Bronchial epithelial cell (primary cell): ENCODE results near the gene NPAS4. TPM values are rescaled to one million over a fixed set of nuclear protein-coding genes. Genes with fewer than 3 reads are reported as not detected.

ENCODE experiments used
- DNase-seq: peaks from one replicate; pipeline ENCODE4 v3.0.0-alpha.2; 2010; ENCODE audit warnings: low read depth
- FAIRE-seq: peaks from 2 replicates; lab custom pipeline; 2011; peaks lifted over from hg19 to GRCh38; lab: Jason Lieb, UNC
- H3K27me3 ChIP-seq: 2 replicates; pipeline ENCODE4 v1.5.1; 2011; ENCODE audit warnings: low read length; ENCODE audit not compliant: control insufficient read depth, insufficient read depth
- H3K36me3 ChIP-seq: 2 replicates; pipeline ENCODE4 v1.5.1; 2011; ENCODE audit warnings: low read length; ENCODE audit not compliant: control insufficient read depth, insufficient read depth
- H3K4me3 ChIP-seq: 2 replicates; pipeline ENCODE4 v1.5.1; 2011; ENCODE audit warnings: mild to moderate bottlenecking, low read depth, low read length, control low read depth
- CTCF ChIP-seq: IDR thresholded peaks from 2 replicates; pipeline ENCODE4 v1.5.1; 2011; ENCODE audit warnings: mild to moderate bottlenecking, moderate library complexity, low read length, control low read depth, inconsistent platforms; ENCODE audit not compliant: insufficient read depth, severe bottlenecking
- total RNA-seq: library from RNA; depleted of rRNA; stranded (reverse); fragments of >200 nt; gene quantifications from 2 replicates; pipeline ENCODE4 v1.2.1, GENCODE V29; 2014

The NPAS4 gene
- total RNA-seq, 1 donor from 2014 or later, result not detected

- no peak for TF ChIP-seq CTCF
- no peak overlapping the region for H3K4me3 ChIP-seq
- no peaks in the 10 kb centered on the region for H3K36me3 ChIP-seq
- no peaks in the 10 kb centered on the region for H3K27me3 ChIP-seq
- DNase-seq, result no peak
- no peak for FAIRE-seq
Observed at GRCh38 chr11:66447012-66447411, 26.2 kb downstream of the NPAS4 start.

GRCh38 chr11:66448523-66448922 lies 27.7 kb downstream of the NPAS4 start:
- no peak for FAIRE-seq
- H3K27me3 ChIP-seq, result no peaks in the 10 kb centered on the region
- TF ChIP-seq CTCF, result no peak
- no peaks in the 10 kb centered on the region for H3K36me3 ChIP-seq
- no peak for DNase-seq
- H3K4me3 ChIP-seq, result no peak overlapping the region

DNA sequence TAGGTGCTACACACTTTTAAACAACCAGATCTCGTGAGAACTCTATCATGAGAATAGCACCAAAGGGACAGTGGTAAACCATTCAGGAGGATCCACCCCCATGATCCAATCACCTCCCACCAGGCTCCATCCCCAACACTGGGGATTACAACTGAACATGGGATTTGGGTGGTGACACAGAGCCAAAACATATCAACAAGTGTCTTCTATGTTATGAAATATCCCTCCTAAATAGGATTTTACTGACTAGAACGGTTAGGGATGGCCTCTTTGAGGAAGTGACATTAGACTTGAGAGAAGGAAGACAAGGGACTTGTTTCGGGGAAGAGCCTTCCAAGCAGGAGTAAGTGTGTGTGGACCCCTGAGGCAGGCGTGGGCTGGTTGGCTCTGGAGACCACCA lies 29.7 kb downstream of the NPAS4 start:
- no peaks in the 10 kb centered on the region for H3K27me3 ChIP-seq
- no peak overlapping the region for H3K4me3 ChIP-seq
- DNase-seq, result no peak
- FAIRE-seq, result no peak
- TF ChIP-seq CTCF, result no peak
- H3K36me3 ChIP-seq, result no peaks in the 10 kb centered on the region

- H3K36me3 ChIP-seq, result no peaks in the 10 kb centered on the region
- FAIRE-seq (no peak), DNase-seq (no peak)
- H3K4me3 ChIP-seq, result no peak overlapping the region
- TF ChIP-seq CTCF, result no peak
- H3K27me3 ChIP-seq, result no peaks in the 10 kb centered on the region
Observed at GRCh38 chr11:66451663-66452062, 30.8 kb downstream of the NPAS4 start.

DNA sequence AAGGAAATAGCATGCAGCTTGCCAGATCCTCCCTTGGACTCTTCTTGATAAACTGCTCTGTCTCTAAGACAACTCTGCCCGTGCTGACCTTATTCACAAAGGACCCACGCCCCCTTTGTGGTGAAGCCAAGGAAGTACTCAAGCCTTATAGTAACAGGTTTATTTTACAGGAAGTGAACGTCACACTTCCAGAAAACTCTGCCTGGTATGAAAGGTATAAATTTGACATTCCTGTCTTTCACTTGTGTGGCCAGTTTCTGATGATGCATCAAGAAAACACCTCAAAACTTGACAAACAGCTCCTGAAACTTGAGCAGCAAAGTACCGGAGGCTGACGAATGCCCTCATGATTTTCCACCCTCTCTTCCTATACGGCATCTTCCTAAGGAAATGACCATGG lies 33.4 kb downstream of the NPAS4 start:
- DNase-seq (peak; percentile 93), FAIRE-seq (no peak)
- no peak for TF ChIP-seq CTCF
- Histone ChIP-seq H3K27me3 (no peaks in the 10 kb centered on the region), H3K4me3 (no peak overlapping the region), H3K36me3 (no peaks in the 10 kb centered on the region)

DNA sequence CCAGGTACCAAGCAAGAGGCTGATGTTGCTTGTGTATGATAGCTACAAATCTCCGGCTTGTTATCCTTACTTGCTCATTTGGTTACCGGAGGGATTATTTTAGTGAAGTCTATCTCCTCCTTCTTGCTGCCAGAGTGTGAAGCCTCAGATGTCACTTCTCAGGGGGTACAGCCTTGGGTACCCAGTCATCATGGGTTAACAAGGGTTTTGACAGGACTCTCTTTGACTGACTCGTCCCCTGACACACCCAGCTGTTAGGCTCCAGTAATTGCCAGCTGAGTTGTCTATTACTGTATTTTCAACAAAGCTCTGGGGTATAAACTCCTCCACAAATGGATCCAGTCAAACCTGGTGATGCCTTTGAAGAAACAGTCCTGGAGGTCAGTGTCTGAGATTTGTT lies 34.0 kb downstream of the NPAS4 start:
- Histone ChIP-seq H3K27me3 (no peaks in the 10 kb centered on the region), H3K36me3 (no peaks in the 10 kb centered on the region), H3K4me3 (no peak overlapping the region)
- no peak for FAIRE-seq
- no peak for DNase-seq
- no peak for TF ChIP-seq CTCF
